ENCODE data around the gene WDTC1. TPM values are rescaled to one million over a fixed set of nuclear protein-coding genes. Genes with fewer than 3 reads are reported as not detected.

Gene WDTC1
- total RNA-seq, 1 experiment from 2014 or later = 14.9 TPM

DNA sequence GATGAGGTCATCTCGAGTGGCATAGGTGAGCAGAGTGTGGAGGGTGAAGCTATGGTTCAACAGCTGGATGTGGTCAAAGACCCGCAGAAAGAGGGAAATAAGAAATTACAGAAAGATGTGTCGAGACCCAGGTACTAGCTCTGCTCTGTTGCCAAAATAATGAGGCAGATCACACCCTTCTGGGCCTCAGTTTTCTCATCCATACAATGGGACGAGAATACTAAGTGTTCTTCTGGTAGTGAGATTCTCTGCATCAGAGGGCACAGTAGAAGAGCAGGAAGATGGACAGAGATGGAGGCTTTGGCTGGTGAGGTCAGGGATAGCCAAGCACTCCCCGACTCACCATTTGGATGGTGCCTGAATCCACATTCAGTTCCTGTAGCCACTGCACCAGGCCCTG lies 121.3 kb downstream of the WDTC1 start:
- Histone ChIP-seq H3K4me3 (no peak overlapping the region), H3K27me3 (no peaks in the 10 kb centered on the region), H3K36me3 (peaks cover 14% of the 10 kb centered on the region), H3K9me3 (no peaks in the 10 kb centered on the region)
- no peak for DNase-seq

DNA sequence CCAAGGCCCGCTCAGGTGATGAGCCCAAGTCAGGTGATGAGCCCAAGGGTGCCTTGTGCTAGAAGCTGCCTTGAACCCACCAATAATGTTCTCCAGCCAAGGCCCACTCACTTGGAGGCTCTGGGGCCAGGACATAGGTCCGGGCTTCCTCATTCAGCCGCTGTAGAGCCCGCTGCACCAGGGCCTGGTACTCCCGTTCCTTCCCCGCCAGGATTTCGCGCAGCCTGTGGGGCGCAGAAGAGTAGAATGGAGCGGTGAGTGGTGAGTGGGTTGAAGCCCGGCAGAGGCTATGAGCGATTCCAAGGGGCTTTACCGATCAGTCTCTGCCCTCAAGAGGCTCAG lies 121.8 kb downstream of the WDTC1 start:
- Histone ChIP-seq H3K9me3 (no peaks in the 10 kb centered on the region), H3K4me3 (no peak overlapping the region), H3K36me3 (peaks cover 14% of the 10 kb centered on the region), H3K27me3 (no peaks in the 10 kb centered on the region)
- no peak for DNase-seq

DNA sequence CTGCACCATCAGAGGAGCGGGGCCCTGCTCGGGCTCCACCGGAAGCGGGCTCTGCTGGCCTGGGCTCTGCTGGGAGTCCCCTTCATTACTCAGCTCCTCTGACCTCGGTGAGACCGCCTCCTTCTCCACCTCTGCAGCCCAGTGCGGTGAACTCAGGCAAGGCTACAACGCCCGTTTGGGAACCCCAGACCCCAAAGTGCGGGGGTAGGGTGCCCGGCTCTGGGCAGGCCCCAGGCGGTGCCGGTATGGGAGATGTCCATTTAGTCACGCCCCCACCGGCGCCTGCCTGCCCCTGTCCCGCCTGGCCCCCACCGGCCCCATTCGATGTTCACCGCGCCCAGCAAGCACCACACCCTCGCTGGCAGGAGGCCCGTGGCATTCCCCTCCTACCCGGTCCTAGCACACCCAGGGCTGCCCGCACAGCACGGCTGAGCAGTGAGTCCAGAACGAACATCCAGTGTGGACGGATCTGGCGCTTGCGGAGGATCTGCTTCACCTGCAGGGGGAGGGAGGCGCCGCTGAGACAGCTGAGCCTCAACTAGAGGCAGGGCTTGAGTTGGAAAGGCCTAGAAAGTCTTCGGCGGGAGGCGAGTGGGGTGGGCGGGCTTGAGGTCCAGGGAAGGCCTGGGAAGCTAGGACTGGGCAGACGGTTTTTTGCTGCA lies 122.3 kb downstream of the WDTC1 start:
- DNase-seq = no peak
- Histone ChIP-seq H3K9me3 (no peaks in the 10 kb centered on the region), H3K4me3 (no peak overlapping the region), H3K27me3 (no peaks in the 10 kb centered on the region), H3K36me3 (peaks cover 14% of the 10 kb centered on the region)

DNA sequence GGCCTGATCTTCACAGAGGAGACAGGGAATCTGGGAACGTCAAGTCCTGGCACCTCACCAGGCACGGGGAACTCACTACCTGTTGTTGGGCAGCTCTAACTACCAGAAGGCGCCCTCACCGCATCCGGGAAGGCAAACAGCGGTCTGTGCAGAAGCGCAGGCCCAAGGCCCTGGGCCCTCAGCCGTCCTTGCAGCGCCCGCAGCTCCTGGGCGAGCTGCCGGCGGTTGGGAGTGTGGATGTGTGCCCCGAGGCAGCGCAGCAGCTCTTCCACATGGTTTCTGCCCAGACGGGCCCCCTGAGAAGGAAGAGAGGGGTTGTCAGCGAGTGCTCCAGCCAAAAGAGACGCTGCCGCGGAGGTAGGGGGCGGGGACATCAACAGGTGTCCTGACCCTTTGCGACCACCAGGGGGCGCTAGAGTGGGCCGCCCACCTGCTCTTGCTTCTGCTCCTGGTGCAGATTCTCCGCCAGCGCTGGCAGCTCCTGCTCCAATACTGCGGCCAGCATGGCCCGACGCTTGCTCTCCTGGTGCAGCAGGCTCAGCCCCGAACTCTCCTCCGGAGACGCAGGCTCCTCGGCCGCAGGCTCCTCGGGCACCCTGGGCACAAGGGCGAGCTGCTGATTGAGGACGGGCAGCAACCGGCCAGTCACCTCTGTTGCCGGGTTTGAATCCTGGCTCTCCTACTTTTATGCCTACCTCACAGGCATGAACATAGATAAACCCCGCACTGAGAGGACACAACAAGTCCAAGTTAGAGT lies 123.0 kb downstream of the WDTC1 start:
- Histone ChIP-seq H3K27me3 (no peaks in the 10 kb centered on the region), H3K9me3 (no peaks in the 10 kb centered on the region), H3K4me3 (no peak overlapping the region), H3K36me3 (peaks cover 14% of the 10 kb centered on the region)
- DNase-seq = peak; percentile 24

Other genes with a start within 250 kb of the WDTC1 start
- 4.7 and 8.8 TPM in 2 replicates for gene TRNP1, start 240.9 kb upstream of the WDTC1 start, total RNA-seq (2014; rRNA removed; shearing (Covaris generic); ENCODE audit: low replicate concordance)
- gene TENT5B, start 221.8 kb upstream of the WDTC1 start, total RNA-seq (2014; rRNA removed; shearing (Covaris generic); ENCODE audit: low replicate concordance) = 0.86 and 2.4 TPM in 2 replicates
- 2.9 and 23.6 TPM in 2 replicates for gene SLC9A1, start 79.5 kb upstream of the WDTC1 start, total RNA-seq (2014; rRNA removed; shearing (Covaris generic); ENCODE audit: low replicate concordance)
- 31.8 and 54.2 TPM in 2 replicates for gene TMEM222, start 87.5 kb downstream of the WDTC1 start, total RNA-seq (2014; rRNA removed; shearing (Covaris generic); ENCODE audit: low replicate concordance)
- gene SYTL1, start 107.4 kb downstream of the WDTC1 start, total RNA-seq (2014; rRNA removed; shearing (Covaris generic); ENCODE audit: low replicate concordance) = not detected in 2 replicates
- 11.5 and 26.9 TPM in 2 replicates for gene MAP3K6, start 132.3 kb downstream of the WDTC1 start, total RNA-seq (2014; rRNA removed; shearing (Covaris generic); ENCODE audit: low replicate concordance)
- not detected in 2 replicates for gene FCN3, start 140.2 kb downstream of the WDTC1 start, total RNA-seq (2014; rRNA removed; shearing (Covaris generic); ENCODE audit: low replicate concordance)
- gene CD164L2, start 148.7 kb downstream of the WDTC1 start, total RNA-seq (2014; rRNA removed; shearing (Covaris generic); ENCODE audit: low replicate concordance) = not detected in 2 replicates
- gene GPR3, start 158.0 kb downstream of the WDTC1 start, total RNA-seq (2014; rRNA removed; shearing (Covaris generic); ENCODE audit: low replicate concordance) = not detected in 2 replicates

Data from MG63 (cell line).